ENCODE data around the gene ENPP4.
"Not testable (repeated sequence)": the region's sequence is repeated elsewhere in the genome, so short reads cannot be mapped to it uniquely, and the experiment has no call there.

Gene ENPP4

GRCh38 chr6:46130666-46131065 is 877 bp downstream of the ENPP4 start:
- in situ Hi-C loops (cut with MboI; ENCODE audit: low sequenced_read_pairs): no loop called here

DNA sequence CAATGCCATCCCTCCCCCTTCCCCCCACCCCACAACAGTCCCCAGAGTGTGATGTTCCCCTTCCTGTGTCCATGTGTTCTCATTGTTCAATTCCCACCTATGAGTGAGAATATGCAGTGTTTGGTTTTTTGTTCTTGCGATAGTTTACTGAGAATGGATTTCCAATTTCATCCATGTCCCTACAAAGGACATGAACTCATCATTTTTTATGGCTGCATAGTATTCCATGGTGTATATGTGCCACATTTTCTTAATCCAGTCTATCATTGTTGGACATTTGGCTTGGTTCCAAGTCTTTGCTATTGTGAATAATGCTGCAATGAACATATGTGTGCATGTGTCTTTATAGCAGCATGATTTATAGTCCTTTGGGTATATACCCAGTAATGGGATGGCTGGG is 1.5 kb downstream of the ENPP4 start:
- in situ Hi-C loops (cut with MboI; ENCODE audit: low sequenced_read_pairs): not testable (repeated sequence)

- in situ Hi-C loops (cut with MboI; ENCODE audit: low sequenced_read_pairs): no loop called here
Measured at GRCh38 chr6:46134216-46134615, 4.4 kb downstream of the ENPP4 start.

DNA sequence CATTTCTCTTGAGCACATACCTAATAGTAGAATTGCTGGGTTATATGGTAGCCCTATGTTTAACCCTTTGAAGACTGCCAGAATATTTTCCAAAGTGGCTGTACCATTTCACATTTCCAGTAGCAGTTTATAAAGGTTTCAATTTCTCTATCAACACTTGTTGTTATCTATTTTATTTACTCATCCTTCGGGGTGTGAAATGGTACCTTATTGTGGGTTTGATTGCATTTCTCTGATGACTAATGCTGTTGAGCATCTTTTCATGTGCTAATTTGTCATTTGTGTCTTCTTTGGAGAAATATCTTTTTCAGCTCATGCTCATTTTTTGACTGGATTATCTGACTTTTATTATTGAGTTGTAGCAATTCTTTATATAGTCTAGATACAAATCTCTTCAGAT is 5.4 kb downstream of the ENPP4 start:
- in situ Hi-C loops (cut with MboI; ENCODE audit: low sequenced_read_pairs): no loop called here

DNA sequence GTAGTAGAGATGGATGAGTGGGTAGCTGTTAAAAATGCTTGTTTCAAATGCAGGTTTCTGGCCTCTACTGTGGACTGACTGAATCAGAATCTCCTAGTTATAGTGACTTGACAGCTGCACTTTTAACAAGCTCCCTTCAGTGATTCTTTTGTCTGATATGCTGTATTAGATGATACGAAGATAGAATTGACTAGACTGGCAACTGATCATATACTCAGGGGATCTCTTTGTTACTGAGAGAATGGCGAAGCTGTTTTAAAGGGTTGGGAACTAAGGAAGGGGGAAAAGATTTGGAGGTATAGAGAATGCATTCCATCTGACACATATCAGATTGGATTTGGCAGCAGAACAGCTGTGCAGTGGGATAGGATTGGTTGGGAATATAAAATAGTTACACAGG is 7.0 kb downstream of the ENPP4 start:
- in situ Hi-C loops (cut with MboI; ENCODE audit: low sequenced_read_pairs): no loop called here

DNA sequence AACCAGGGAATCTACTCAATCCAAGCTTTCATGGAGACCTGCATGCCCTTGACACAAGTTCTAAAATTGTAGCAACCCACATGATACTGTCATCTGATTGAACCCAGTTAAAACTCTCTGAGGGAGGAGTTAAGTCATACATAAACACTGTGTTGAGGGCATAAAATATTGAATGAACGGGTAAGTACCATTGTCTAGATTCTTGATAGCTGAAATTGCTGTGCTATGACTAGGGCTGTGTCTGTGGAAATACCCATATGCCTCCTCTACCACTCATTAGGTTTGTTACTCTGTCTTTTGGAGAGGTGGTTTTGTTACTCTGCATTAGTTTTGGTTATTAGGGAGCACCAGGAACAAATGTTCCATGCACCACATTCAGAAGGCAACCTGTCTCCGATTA is 7.6 kb downstream of the ENPP4 start:
- in situ Hi-C loops (cut with MboI; ENCODE audit: low sequenced_read_pairs): no loop called here

- in situ Hi-C loops (cut with MboI; ENCODE audit: low sequenced_read_pairs): no loop called here
Measured at GRCh38 chr6:46138281-46138680, 8.5 kb downstream of the ENPP4 start.

GRCh38 chr6:46144270-46144669 is 14.5 kb downstream of the ENPP4 start:
- in situ Hi-C loops (cut with MboI; ENCODE audit: low sequenced_read_pairs): no loop called here

DNA sequence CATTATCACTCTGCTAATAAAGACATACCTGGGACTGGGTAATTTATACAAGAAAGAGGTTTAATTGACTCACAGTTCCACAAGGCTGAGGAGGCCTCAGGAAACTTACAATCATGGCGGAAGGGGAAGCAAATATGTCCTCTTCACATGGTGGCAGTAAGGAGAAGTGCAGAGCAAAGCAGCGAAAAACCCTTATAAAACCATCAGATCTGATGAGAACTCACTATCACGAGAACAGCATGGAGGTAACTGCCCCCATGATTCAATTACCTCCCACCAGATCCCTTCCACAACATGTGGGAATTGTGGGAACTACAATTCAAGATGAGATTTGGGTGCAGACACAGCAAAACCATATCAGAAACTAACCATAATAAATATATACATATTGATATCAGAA is 19.3 kb downstream of the ENPP4 start:
- in situ Hi-C loops (cut with MboI; ENCODE audit: low sequenced_read_pairs): not testable (repeated sequence)

- in situ Hi-C loops (cut with MboI; ENCODE audit: low sequenced_read_pairs): no loop called here
Measured at GRCh38 chr6:46156701-46157100, 26.9 kb downstream of the ENPP4 start.

DNA sequence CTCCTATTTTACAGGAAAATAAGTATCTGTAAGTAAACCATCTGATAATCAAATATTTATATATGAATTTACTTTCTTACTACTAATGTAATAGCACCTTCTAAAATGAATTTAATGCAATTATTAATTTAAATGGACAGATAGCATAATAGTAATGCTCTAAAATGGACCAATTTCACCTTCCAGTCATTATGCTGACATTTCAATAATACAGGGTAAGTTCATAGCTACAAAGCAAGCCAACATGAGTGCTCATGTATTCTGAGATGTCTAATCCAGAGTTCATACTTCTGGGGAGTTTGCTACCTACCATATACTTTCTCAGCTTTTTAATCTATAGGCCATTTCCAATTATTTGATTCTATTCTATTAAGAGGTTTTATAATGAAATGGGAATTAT is 29.4 kb downstream of the ENPP4 start:
- in situ Hi-C loops (cut with MboI; ENCODE audit: low sequenced_read_pairs): no loop called here

DNA sequence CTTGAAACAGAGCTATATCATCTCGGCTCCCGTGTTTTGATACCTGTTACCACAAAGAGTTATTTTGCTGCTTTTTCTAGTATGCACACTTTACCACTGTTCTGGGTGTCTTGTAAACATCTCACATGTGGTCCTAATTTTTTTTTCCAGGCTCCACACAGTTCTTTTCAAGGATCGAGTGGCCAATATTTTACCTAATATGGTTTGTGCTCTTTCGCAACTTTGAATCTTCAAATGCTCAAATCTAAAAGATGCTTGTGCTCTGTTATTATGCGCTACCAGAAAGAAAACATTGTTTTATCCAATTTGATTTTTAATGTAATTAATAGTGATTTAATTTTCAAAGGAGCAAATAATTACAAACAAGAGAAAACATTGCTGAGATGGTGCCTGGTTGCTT is 30.3 kb downstream of the ENPP4 start:
- in situ Hi-C loops (cut with MboI; ENCODE audit: low sequenced_read_pairs): no loop called here

DNA sequence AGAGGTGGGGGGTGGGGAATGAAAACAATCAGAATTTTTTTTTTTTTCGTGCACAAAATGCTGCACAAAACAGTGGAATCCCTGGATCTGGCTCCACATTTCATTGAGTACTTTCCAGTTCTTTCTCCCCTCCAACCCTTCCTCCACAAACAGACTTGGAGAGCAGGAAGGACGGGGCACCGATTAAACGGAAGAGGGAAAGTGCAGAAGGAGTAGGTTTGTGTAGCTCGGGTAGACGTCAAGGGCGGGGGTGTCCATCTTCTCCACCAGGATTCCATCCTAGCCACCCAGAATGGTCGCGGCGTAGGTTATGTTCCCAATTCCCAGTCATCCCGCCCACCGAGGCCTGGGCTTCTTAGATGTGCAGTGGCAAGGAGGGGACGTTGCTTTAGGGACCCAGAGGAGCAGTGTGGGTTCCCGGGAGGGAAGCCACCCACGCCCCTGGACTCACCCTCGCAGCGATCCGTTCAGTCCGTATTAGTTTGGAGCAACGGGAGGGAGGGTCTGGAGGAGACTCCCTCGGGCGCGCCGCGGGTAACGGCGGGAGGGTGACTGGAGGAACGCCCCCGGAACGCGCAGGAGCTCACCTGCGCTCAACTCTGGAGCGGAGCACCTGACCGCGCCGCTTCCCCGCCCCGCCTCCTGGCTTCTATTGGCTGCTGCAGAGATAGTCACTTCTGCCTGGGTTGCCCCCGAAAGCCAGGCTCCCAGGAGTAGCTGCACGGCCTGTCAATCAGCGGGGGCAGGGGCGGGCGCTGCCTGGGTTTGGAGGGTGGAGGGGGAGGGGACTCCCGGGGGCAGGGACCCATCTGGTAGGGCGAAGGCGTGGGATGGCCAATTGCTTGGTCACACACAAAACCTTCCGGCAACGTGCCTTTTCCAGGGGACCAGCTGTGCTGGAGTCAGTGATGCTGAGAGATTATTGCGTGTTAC is 40.8 kb downstream of the ENPP4 start, which contains the start of gene ENPP5:
Gene ENPP5, minus strand, starts transcription at position 624 of the 933 bp plus-strand sequence. CDS start 2,718 bp downstream, outside the sequence.
- in situ Hi-C loops (cut with MboI; ENCODE audit: low sequenced_read_pairs): no loop called here

GRCh38 chr6:46172176-46172575 is 42.4 kb downstream of the ENPP4 start:
- in situ Hi-C loops (cut with MboI; ENCODE audit: low sequenced_read_pairs): no loop called here

DNA sequence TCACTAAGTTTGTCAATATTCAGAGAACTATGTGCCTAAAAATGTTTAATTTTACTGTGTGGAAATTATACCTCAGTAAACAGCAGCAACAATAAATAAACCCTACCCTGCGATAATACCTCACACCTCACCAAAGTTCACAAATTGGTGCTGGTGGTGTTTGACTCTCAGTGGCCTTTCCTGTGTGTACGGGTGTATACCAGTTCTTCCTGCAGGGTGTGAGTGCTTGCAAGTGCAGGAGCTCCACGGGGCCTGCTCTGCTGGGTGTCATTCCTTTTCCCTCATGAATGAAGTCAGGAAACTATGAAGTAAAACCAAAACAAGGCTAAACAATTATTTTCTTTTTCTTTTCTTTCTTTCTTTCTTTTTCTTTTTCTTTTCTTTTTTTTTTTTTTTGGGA is 45.1 kb downstream of the ENPP4 start:
- in situ Hi-C loops (cut with MboI; ENCODE audit: low sequenced_read_pairs): no loop called here

DNA sequence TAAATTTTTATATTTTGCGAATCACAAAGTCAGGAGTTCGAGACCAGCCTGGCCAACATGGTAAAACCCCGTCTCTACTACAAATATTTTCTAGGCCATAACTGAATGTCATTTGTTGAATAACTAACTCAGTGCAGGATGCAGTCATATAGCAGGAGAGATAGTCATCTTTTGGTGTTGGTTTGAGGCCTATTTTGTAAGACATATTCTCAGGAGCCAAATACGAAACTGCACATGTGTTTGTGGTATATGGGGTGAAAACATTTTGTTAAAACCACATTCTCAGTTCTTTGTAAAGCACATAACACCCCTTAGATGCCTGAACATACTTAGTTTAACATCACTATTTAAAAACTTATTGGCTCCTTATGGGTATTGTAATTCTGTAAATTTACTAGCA is 45.7 kb downstream of the ENPP4 start:
- in situ Hi-C loops (cut with MboI; ENCODE audit: low sequenced_read_pairs): no loop called here

DNA sequence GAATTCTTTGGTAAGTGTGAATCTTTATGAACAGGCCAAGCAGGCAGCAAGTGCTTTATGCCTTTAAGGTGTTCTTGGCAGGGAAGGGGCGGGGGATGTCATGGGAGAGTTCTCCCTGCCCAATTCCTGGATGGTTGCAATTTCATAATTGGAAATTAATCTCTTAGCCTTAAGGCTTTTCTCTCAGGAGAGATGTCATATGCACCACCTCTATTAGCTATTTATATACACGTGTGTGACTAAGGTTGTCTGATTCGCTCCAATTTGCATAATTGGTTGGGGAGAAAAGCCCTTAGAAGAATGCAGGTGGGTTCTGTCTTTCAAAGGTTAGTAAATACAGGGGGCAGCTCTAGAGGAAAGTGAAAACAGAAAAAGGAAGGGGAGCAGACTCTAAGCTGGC is 46.2 kb downstream of the ENPP4 start:
- in situ Hi-C loops (cut with MboI; ENCODE audit: low sequenced_read_pairs): no loop called here

DNA sequence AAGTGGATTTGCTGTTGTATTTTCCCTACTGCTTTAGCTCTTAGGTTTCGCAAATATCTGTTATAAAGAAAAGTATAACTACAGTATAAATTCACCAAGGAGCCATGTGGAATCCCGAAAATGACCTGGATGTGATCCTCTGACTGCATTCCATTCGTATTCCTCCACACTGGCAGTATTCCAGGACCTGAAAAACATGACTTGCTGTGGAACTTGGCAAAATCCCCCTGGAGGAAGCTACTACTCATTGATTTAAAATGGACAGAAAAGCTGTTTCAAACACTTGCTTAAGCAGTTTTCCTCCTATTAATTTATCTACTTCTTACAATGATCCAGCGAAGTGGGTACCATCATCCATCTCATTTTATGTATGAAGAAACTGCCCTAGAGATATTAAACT is 54.3 kb downstream of the ENPP4 start:
- in situ Hi-C loops (cut with MboI; ENCODE audit: low sequenced_read_pairs): no loop called here

- in situ Hi-C loops (cut with MboI; ENCODE audit: low sequenced_read_pairs): no loop called here
Measured at GRCh38 chr6:46186583-46186982, 56.8 kb downstream of the ENPP4 start.

DNA sequence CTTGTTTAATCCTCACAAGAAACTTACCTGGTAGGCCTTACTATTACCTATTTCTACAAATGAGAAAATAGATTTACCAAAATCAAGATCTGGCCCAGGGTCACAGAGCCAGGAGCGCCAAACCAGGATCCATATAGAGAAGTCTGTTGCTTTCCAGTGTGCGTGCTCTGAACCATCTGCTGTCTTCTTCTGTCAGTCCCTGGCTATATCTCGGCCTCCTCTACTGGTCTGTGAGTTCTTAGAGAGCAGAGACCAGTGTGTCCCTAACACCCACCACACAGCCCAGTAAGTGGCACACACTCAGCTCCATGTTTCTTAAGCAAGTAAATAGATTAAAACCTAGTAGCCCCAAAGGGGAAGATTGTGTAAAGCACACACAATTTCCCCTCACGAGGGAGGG is 59.9 kb downstream of the ENPP4 start:
- in situ Hi-C loops (cut with MboI; ENCODE audit: low sequenced_read_pairs): no loop called here

GRCh38 chr6:46190889-46191288 is 61.1 kb downstream of the ENPP4 start:
- in situ Hi-C loops (cut with MboI; ENCODE audit: low sequenced_read_pairs): no loop called here

GRCh38 chr6:46191961-46192360 is 62.2 kb downstream of the ENPP4 start:
- in situ Hi-C loops (cut with MboI; ENCODE audit: low sequenced_read_pairs): no loop called here
